C4-2B (cell line): ENCODE data around the gene RSRC1.

Experiments used
- CTCF ChIP-seq: fragments of 450-650 bp; conservative IDR thresholded peaks from 2 replicates; pipeline ENCODE4 v1.5.1; 2017; ENCODE audit warnings: mild to moderate bottlenecking
- ZFX ChIP-seq: fragments of 450-650 bp; IDR thresholded peaks from 2 replicates; pipeline ENCODE4 v1.6.1; 2017

GRCh38 chr3:158486200-158486599 lies 376.3 kb downstream of the RSRC1 start:
- TF ChIP-seq CTCF (no peak), ZFX (no peak)
